ENCODE data around the gene ZNF503.

Gene ZNF503

DNA sequence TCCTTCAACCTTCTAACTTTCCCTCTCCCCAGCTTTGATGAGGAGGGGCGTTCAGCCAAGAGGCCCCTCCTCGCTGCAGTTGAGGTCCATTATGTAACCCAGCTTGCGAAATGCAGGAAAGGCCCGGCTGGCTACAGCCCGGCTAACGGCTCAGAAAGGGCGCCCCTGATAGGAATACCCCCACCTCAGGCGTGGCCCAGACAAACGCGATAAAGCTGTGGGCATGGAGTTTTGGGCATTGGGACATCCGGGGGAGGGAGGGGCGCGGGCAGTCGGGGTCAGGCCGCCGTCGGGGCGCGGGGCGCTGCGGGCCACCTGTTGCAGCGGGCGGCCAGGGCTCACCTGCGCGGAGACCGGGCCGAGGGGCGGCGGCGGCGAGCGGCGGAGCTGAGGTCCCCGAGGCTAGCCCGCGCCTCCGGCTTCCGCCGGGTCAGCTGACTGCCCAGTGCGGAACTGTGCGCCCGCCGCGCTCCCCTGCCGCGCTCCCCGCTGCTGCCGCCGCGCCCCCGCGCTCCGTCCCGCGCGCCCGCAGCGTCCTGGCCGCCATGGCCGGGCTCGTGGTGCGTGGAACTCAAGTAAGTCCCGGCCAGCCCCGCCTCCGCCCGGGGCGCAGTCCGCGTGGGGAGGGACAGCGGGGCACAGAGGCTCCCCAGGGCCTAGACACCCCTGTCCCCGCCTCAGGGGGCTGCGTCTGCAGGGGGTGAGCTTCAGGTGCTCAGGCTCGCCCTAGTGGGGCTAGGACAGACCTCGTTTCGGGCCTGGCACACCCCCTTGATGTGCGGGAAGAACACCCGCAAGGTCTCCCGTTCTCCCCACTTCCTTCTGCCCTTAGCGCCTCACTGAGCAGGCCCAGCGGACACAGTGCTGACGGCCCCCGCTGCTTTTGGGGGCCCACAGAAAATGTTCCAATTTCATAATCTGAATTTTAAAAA, 29.9 kb upstream of the ZNF503 start, which contains the start of gene LRMDA:
Gene LRMDA (plus strand): TSS at position 445 of the 932 bp plus-strand sequence.
- no peak for DNase-seq (ENCODE audit: low spot score)

GRCh38 chr10:75430000-75430763, 28.6 kb upstream of the ZNF503 start:
- no peak for DNase-seq (ENCODE audit: low spot score)

DNA sequence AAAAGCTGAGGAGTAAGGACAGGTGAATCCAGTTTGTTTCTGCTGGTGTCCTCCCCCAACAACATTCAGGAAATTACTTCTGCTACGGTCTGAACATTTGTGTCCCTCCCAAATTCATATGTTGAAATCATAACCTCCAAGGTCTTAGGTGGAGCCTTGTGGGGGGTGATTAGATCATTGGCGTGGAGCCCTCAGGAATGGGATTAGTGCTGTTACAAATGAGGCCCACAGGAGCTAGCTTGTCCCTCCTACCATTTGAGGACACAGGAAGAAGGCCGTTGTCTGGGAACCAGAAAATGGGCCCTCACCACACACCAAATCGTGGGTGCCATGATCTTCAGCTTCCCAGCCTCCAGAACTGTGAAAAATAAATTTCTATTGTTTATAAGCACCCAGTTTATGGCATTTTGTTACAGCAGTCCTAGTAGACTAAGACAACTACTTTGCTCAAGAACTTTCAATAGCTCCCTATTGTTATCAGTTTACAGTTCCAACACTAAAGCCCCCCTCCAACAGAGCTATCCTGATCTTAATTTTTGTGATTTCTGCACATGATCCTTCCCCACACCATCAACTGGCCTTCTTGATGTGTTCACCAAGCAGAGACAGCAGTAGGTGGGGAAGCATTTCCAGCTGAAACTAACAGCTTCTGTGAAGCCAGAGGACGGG, 27.7 kb upstream of the ZNF503 start:
- no peak for DNase-seq (ENCODE audit: low spot score)

GRCh38 chr10:75428434-75429158, 27.0 kb upstream of the ZNF503 start:
- no peak for DNase-seq (ENCODE audit: low spot score)

DNA sequence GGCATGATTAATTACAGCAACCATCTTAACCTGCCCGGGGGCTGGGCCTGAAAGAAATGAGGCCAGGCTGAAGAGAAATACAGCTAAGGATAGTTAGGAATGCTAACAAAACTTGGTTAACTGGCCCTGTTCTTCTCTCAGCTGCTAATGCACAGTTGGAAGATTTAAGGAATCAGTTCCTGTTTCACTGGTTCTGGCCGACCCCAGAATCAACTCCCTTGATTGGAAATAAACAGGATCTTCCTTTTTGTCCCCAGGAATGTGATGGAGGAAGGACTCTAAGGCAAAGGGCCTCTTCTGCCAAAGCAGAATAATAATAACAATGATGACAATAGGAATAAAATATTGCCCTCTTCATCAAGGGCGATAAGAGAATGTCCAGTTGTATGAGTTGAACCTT, 26.4 kb upstream of the ZNF503 start:
- DNase-seq (ENCODE audit: low spot score): no peak

DNA sequence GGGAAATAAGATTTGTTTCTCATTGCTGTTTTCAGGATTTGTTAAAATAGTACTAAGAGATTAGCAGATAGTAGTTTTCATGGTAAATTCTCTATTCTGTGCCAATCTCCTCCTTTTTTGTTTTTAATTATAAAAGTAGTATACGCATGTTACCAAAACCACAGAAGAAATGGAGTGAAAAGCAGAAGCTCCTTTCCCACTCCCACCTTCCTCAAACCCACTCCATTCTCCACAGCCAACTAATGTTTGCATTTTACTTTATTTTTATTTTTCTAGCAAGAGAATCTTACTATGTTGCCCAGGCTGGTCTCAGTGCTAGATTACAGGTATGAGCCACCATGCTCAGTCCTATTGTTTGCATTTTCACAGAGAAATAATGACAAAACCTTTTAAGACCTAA, 25.3 kb upstream of the ZNF503 start:
- no peak for DNase-seq (ENCODE audit: low spot score)

GRCh38 chr10:75425291-75426079, 23.9 kb upstream of the ZNF503 start:
- DNase-seq (ENCODE audit: low spot score): no peak

GRCh38 chr10:75424571-75424970, 23.0 kb upstream of the ZNF503 start:
- DNase-seq (ENCODE audit: low spot score): no peak

GRCh38 chr10:75422913-75423312, 21.3 kb upstream of the ZNF503 start:
- DNase-seq (ENCODE audit: low spot score): no peak

DNA sequence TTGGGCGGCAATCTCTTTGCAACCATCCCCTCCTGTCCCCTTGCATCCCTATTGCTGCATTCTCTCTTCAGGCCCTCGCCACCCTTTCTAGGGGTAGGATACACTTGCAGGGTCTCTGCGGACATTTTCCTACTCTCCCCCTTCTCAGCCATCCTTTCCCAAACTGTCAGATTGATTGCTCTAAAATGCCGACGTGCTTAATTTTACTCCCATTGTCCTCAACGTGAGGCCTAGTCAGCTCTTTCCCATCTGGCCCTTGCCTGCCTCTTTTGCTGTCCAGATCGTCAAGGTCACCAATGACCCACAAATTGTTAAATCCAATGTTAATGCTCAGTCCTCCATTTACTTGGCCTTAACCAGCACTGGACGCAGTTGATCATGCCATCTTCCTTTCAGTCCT, 17.1 kb upstream of the ZNF503 start:
- DNase-seq (ENCODE audit: low spot score): no peak

DNA sequence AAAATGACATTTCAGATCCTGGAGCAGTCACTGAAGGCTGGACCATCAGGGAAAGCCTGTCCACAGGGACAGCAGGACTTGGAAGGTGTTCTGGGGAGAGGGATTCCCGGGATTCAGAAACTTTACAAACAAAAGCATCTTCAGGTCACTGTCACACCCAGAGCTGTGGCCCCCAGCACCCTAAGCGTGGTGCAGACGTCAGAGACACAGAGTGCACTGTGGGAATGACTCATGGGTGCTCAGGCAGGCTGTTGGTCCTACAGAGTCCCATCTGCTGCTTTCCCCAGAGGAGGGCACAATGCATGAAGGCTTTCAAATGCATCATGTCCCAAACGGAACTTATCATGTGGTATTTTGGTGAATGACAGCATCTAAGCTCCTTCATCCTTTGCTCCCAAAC, 16.7 kb upstream of the ZNF503 start:
- no peak for DNase-seq (ENCODE audit: low spot score)

GRCh38 chr10:75417522-75417927, 16.0 kb upstream of the ZNF503 start:
- no peak for DNase-seq (ENCODE audit: low spot score)

GRCh38 chr10:75414527-75414926, 13.0 kb upstream of the ZNF503 start:
- DNase-seq (ENCODE audit: low spot score): no peak

GRCh38 chr10:75410132-75411005, 8.8 kb upstream of the ZNF503 start:
- DNase-seq (ENCODE audit: low spot score): no peak

DNA sequence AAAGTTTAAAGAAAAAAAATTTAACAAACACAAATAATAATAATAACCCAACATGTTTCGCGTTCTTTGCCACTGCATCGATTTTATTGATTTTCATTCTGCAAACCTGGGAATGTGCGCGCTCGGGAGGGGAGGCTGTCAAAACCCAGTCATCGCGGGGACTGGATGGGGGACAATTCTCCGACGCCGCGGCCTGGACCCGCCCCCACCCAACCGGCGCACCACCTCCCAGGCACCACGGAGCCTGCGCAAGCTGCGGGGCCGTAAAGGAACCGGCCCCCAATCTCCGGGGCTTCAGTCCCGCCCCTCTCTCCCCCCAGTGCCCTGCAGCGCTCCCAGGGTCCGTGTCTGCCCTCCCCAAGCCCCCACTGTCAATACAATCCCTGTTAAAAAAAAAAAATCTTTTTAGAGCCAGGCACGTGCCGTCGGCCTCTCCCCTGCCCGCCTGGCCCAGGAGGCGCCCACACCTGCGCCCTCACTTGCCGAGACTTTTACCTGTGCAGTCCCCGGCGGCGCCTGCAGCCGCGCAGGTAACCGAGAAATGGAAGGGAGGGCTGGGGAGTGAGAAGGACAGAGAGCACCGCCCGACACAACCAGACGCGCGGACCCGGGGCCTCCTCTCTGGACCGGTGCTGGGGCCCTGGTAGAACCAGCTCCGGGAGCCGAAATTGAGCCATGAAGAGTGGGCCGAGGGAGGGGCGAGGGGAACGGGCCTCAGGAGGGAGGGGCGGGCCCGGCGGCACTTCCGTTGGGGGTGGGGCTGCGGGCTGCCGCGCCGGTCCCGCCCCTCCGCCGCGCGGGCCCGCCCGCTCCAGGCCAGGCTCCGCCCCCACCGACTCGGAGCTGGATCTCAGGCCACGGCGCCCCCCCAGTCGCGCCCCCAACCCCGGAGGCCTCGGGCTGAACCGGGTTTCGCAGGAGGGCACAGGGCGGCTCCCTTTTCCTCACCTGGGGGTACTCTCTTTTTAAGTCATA, 7.6 kb upstream of the ZNF503 start:
- DNase-seq (ENCODE audit: low spot score): peak; percentile 62

- no peak for DNase-seq (ENCODE audit: low spot score)
These were observed 6.9 kb upstream of the ZNF503 start for GRCh38 chr10:75408509-75408875.

- DNase-seq (ENCODE audit: low spot score): no peak
These were observed 6.3 kb upstream of the ZNF503 start for GRCh38 chr10:75407713-75408508.

GRCh38 chr10:75407224-75407712, 5.7 kb upstream of the ZNF503 start:
- DNase-seq (ENCODE audit: low spot score): no peak
